Small intestine (tissue), 7 donors: ENCODE results near the gene CADPS2. TPM values are rescaled to one million over a fixed set of nuclear protein-coding genes. Genes with fewer than 3 reads are reported as not detected.
"Not testable (repeated sequence)": the region's sequence is repeated elsewhere in the genome, so short reads cannot be mapped to it uniquely, and the experiment has no call there.

Experiments
- DNase-seq, 2 donors: peaks; one replicate each; pipeline versions ENCODE4 v3.0.0 to v3.0.0-alpha.2; 2013
- FAIRE-seq: peaks from 2 replicates; lab custom pipeline; 2012; peaks lifted over from hg19 to GRCh38; lab: Jason Lieb, UNC
- H3K27ac ChIP-seq, 3 donors: one replicate each; pipeline ENCODE4 v1.5.1; 2013; ENCODE audit warnings: low read length in 2 of 3, mild to moderate bottlenecking in 2 of 3, control low read depth in 1 of 3, inconsistent platforms in 1 of 3, low read depth in 1 of 3, moderate library complexity in 1 of 3
- H3K27me3 ChIP-seq, 3 donors: one replicate each; pipeline ENCODE4 v1.6.1; 2013; ENCODE audit warnings: low read length in 3 of 3, inconsistent platforms in 1 of 3; ENCODE audit not compliant: control insufficient read depth in 3 of 3, insufficient read depth in 3 of 3
- H3K36me3 ChIP-seq, 3 donors: one replicate each; pipeline ENCODE4 v1.6.1; 2013; ENCODE audit warnings: low read length in 3 of 3, inconsistent platforms in 1 of 3, low read depth in 1 of 3, mild to moderate bottlenecking in 1 of 3, moderate library complexity in 1 of 3; ENCODE audit not compliant: control insufficient read depth in 3 of 3, insufficient read depth in 2 of 3
- H3K4me1 ChIP-seq, 3 donors: one replicate each; pipeline ENCODE4 v1.6.1; 2013; ENCODE audit warnings: low read length in 2 of 3, inconsistent platforms in 1 of 3, low read depth in 1 of 3, mild to moderate bottlenecking in 1 of 3, moderate library complexity in 1 of 3; ENCODE audit not compliant: control insufficient read depth in 3 of 3, insufficient read depth in 2 of 3
- H3K4me3 ChIP-seq, 3 donors: one replicate each; pipeline ENCODE4 v1.5.1; 2013; ENCODE audit warnings: low read length in 3 of 3, control low read depth in 1 of 3, inconsistent platforms in 1 of 3, low read depth in 1 of 3, mild to moderate bottlenecking in 1 of 3, moderate library complexity in 1 of 3
- H3K9me3 ChIP-seq, 2 donors: one replicate each; pipeline ENCODE4 v1.6.1; 2013; ENCODE audit warnings: low read depth in 1 of 2, low read length in 1 of 2; ENCODE audit not compliant: control insufficient read depth in 2 of 2, insufficient read depth in 1 of 2
- WGBS, 3 donors: extraction: QIAGEN DNeasy Blood & Tissue Kit; methylation state at CpG; one replicate each; pipeline ENCODE4 v1.1.7; 2013; 5-methylcytosine and 5-hydroxymethylcytosine counted together
- polyA plus RNA-seq, 4 donors: library from polyadenylated mRNA; stranded (reverse) in 3 of 4; unstranded in 1 of 4; fragments of 200-250 nt in 3 of 4; fragments of 120-200 nt in 1 of 4; gene quantifications; one replicate each; pipeline versions ENCODE4 v1.2.1 to v1.2.3, GENCODE V29; 2013
- donor health status: healthy with polysubstance abuse.
- donor health status: control.
- donor health status: control.
- donor health status: Bipolar disorder and iron deficiency.
- donor health status: healthy.

Gene CADPS2
- polyA plus RNA-seq, 4 donors = 11.3 to 26.6 (median 14.8) TPM

GRCh38 chr7:122679269-122679709, 207.0 kb downstream of the CADPS2 start:
- H3K36me3 ChIP-seq, H3K27me3 ChIP-seq, FAIRE-seq, H3K4me3 ChIP-seq, H3K4me1 ChIP-seq: not testable (repeated sequence)
- peak; percentile 59 to 80 for DNase-seq
- H3K27ac ChIP-seq = peak overlapping the region; percentile 18 to 63 (median 55)
- 29 to 57% (median 34%) methylated on average over 9 of the region's 9 CpGs for WGBS, 3 donors
- H3K9me3 ChIP-seq = peaks cover 0 to 10% of the 10 kb centered on the region in 2 donors

GRCh38 chr7:122677149-122677548, 209.1 kb downstream of the CADPS2 start:
- no peaks in the 10 kb centered on the region for H3K4me1 ChIP-seq
- 53 to 100% (median 63%) methylated on average over 1 of the region's 1 CpG for WGBS, 3 donors
- no peaks in the 10 kb centered on the region for H3K36me3 ChIP-seq
- no peak overlapping the region for H3K27ac ChIP-seq
- H3K4me3 ChIP-seq = no peak overlapping the region
- DNase-seq (no peak), FAIRE-seq (no peak)
- peaks cover 0 to 10% of the 10 kb centered on the region in 2 donors for H3K9me3 ChIP-seq
- H3K27me3 ChIP-seq = no peaks in the 10 kb centered on the region

- no peak for DNase-seq
- Histone ChIP-seq H3K36me3 (no peaks in the 10 kb centered on the region), H3K27ac (no peak overlapping the region), H3K27me3 (no peaks in the 10 kb centered on the region), H3K9me3 (peaks cover 0 to 10% of the 10 kb centered on the region in 2 donors), H3K4me3 (no peak overlapping the region), H3K4me1 (no peaks in the 10 kb centered on the region)
- no peak for FAIRE-seq
- WGBS, 3 donors = 82 to 85% (median 84%) methylated on average over 2 of the region's 2 CpGs
Measured at GRCh38 chr7:122676466-122676865, 209.8 kb downstream of the CADPS2 start.

GRCh38 chr7:122675621-122676020, 210.6 kb downstream of the CADPS2 start:
- 86 to 95% (median 89%) methylated on average over 7 of the region's 7 CpGs for WGBS, 3 donors
- DNase-seq = no peak
- Histone ChIP-seq H3K27me3 (no peaks in the 10 kb centered on the region), H3K4me3 (no peak overlapping the region), H3K27ac (no peak overlapping the region), H3K36me3 (no peaks in the 10 kb centered on the region), H3K4me1 (no peaks in the 10 kb centered on the region), H3K9me3 (peaks cover 0 to 10% of the 10 kb centered on the region in 2 donors)
- no peak for FAIRE-seq

- no peaks in the 10 kb centered on the region for H3K36me3 ChIP-seq
- H3K27me3 ChIP-seq = no peaks in the 10 kb centered on the region
- peaks cover 0 to 8% of the 10 kb centered on the region in 2 donors for H3K9me3 ChIP-seq
- H3K4me1 ChIP-seq = no peaks in the 10 kb centered on the region
- H3K4me3 ChIP-seq = no peak overlapping the region
- H3K27ac ChIP-seq = no peak overlapping the region
- DNase-seq = no peak
- FAIRE-seq = no peak
- 76 to 78% (median 77%) methylated on average over 7 of the region's 7 CpGs for WGBS, 3 donors
Measured at GRCh38 chr7:122675011-122675410, 211.2 kb downstream of the CADPS2 start.

- Histone ChIP-seq H3K4me1 (no peaks in the 10 kb centered on the region), H3K4me3 (no peak overlapping the region), H3K27ac (no peak overlapping the region), H3K36me3 (no peaks in the 10 kb centered on the region), H3K9me3 (peaks cover 0 to 8% of the 10 kb centered on the region in 2 donors), H3K27me3 (no peaks in the 10 kb centered on the region)
- FAIRE-seq (no peak), DNase-seq (no peak)
- 49 to 69% (median 52%) methylated on average over 4 of the region's 4 CpGs for WGBS, 3 donors
Measured at GRCh38 chr7:122674502-122674901, 211.8 kb downstream of the CADPS2 start.

- H3K27me3 ChIP-seq = no peaks in the 10 kb centered on the region
- DNase-seq = no peak
- H3K4me1 ChIP-seq = no peaks in the 10 kb centered on the region
- no peaks in the 10 kb centered on the region for H3K36me3 ChIP-seq
- WGBS, 3 donors = 93 to 96% (median 95%) methylated on average over 21 of the region's 21 CpGs
- H3K4me3 ChIP-seq = no peak overlapping the region
- H3K9me3 ChIP-seq = peaks cover 0 to 8% of the 10 kb centered on the region in 2 donors
- H3K27ac ChIP-seq = no peak overlapping the region
- no peak for FAIRE-seq
Measured at GRCh38 chr7:122673951-122674350, 212.3 kb downstream of the CADPS2 start.

- Histone ChIP-seq H3K4me3 (no peak overlapping the region), H3K36me3 (no peaks in the 10 kb centered on the region), H3K27me3 (no peaks in the 10 kb centered on the region), H3K4me1 (no peaks in the 10 kb centered on the region), H3K9me3 (peaks cover 0 to under 1% of the 10 kb centered on the region in 2 donors), H3K27ac (no peak overlapping the region)
- FAIRE-seq = no peak
- 92 to 95% (median 95%) methylated on average over 8 of the region's 8 CpGs for WGBS, 3 donors
- no peak for DNase-seq
Measured at GRCh38 chr7:122672536-122672935, 213.7 kb downstream of the CADPS2 start.

- FAIRE-seq = no peak
- Histone ChIP-seq H3K4me1 (no peaks in the 10 kb centered on the region), H3K27ac (no peak overlapping the region), H3K27me3 (no peaks in the 10 kb centered on the region), H3K9me3 (no peaks in the 10 kb centered on the region), H3K4me3 (no peak overlapping the region), H3K36me3 (no peaks in the 10 kb centered on the region)
- 80 to 92% (median 81%) methylated on average over 2 of the region's 2 CpGs for WGBS, 3 donors
- no peak for DNase-seq
Measured at GRCh38 chr7:122663733-122664132, 222.5 kb downstream of the CADPS2 start.
